GM12892 (cell line): ENCODE measurements around the gene KIF16B.

Experiments
- POLR2A ChIP-seq: IDR thresholded peaks from 2 replicates; pipeline ENCODE4 v1.6.1; 2011; ENCODE audit warnings: low read depth, low read length, control low read depth
- POLR2AphosphoS5 ChIP-seq: IDR thresholded peaks from 2 replicates; pipeline ENCODE4 v1.6.1; 2011; ENCODE audit warnings: low read depth, low read length, control low read depth

DNA sequence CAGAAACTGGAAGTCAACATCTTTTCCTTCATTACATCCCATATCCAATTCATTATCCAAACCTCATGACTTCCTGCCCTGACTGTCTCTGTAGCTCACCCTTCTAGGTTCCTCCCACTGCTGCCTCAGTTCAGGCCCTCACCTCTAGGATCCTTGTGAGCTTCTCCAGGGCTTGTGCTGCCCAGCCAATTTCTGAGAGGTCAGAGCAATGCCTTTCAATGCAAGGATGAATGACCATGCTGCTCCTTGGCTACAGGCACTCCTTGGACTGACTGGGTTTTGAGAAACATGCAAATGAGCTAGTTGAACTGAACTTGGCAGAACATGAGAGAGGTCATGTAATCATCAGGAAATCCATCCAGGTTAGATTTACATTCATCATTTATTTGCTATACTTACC lies 173.4 kb downstream of the KIF16B start:
- TF ChIP-seq POLR2AphosphoS5 (no peak), POLR2A (no peak)
